MM.1S (cell line): ENCODE measurements around the gene DCAF6.
"Not testable (repeated sequence)": the region's sequence is repeated elsewhere in the genome, so short reads cannot be mapped to it uniquely, and the experiment has no call there.

Source experiments
- DNase-seq: peaks from one replicate; pipeline ENCODE4 v3.0.0-alpha.2; 2015
- H2AFZ ChIP-seq: fragments of 300-600 bp; sonication (generic); 2 replicates; pipeline ENCODE4 v1.6.0; 2016; ENCODE audit warnings: antibody characterized with exemption, low read length
- H3F3A ChIP-seq: fragments of 300-600 bp; sonication (generic); 2 replicates; pipeline ENCODE4 v1.6.1; 2016; ENCODE audit warnings: mild to moderate bottlenecking, antibody characterized with exemption, low read length, moderate library complexity, mixed read lengths; ENCODE audit not compliant: insufficient read depth
- H3K27ac ChIP-seq: fragments of 300-600 bp; sonication (generic); 2 replicates; pipeline ENCODE4 v1.5.1; 2016; ENCODE audit warnings: mild to moderate bottlenecking, low read length
- H3K27me3 ChIP-seq: fragments of 300-600 bp; sonication (generic); replicated peaks from 2 replicates; pipeline ENCODE4 v1.6.0; 2016; ENCODE audit warnings: low read length; ENCODE audit not compliant: insufficient read depth
- H3K36me3 ChIP-seq: fragments of 300-600 bp; sonication (generic); replicated peaks from 2 replicates; pipeline ENCODE4 v1.6.1; 2016; ENCODE audit warnings: mild to moderate bottlenecking, low read length, mixed read lengths; ENCODE audit not compliant: insufficient read depth
- H3K4me1 ChIP-seq: fragments of 300-600 bp; sonication (generic); 2 replicates; pipeline ENCODE4 v1.6.1; 2016; ENCODE audit warnings: low read length, mixed read lengths
- H3K4me2 ChIP-seq: fragments of 300-600 bp; sonication (generic); 2 replicates; pipeline ENCODE4 v1.6.0; 2016; ENCODE audit warnings: low read depth, low read length
- H3K4me3 ChIP-seq: fragments of 300-600 bp; sonication (generic); 2 replicates; pipeline ENCODE4 v1.5.1; 2016; ENCODE audit warnings: low read length, mixed read lengths
- H3K79me2 ChIP-seq: fragments of 300-600 bp; sonication (generic); 2 replicates; pipeline ENCODE4 v1.6.1; 2016; ENCODE audit warnings: mixed run types, low read length, mixed read lengths
- H3K9ac ChIP-seq: fragments of 300-600 bp; sonication (generic); 2 replicates; pipeline ENCODE4 v1.6.1; 2016; ENCODE audit warnings: low read length, mixed read lengths
- H3K9me2 ChIP-seq: fragments of 300-600 bp; sonication (generic); replicated peaks from 2 replicates; pipeline ENCODE4 v1.6.1; 2016; ENCODE audit warnings: mild to moderate bottlenecking, low read length, mixed read lengths; ENCODE audit not compliant: insufficient read depth
- H3K9me3 ChIP-seq: fragments of 300-600 bp; sonication (generic); replicated peaks from 2 replicates; pipeline ENCODE4 v1.6.1; 2016; ENCODE audit warnings: mild to moderate bottlenecking, low read length, mixed read lengths; ENCODE audit not compliant: insufficient read depth
- H4K20me1 ChIP-seq: fragments of 300-600 bp; sonication (generic); 2 replicates; pipeline ENCODE4 v1.6.1; 2016; ENCODE audit warnings: mild to moderate bottlenecking, low read length, moderate library complexity, mixed read lengths; ENCODE audit not compliant: insufficient read depth
- EZH2 ChIP-seq: fragments of 300-600 bp; sonication (generic); optimal IDR thresholded peaks from 2 replicates; pipeline ENCODE3; 2017; ENCODE audit warnings: low read depth, mild to moderate bottlenecking, antibody characterized with exemption, low read length, mixed read lengths
- EZH2phosphoT487 ChIP-seq: fragments of 300-600 bp; sonication (generic); IDR thresholded peaks from 2 replicates; pipeline ENCODE4 v1.6.1; 2018; ENCODE audit warnings: antibody characterized with exemption, low read length
- TF ChIP-seq, protein P1 (sequence below): fragments of 300-600 bp; sonication (generic); IDR thresholded peaks from 2 replicates; pipeline ENCODE4 v1.5.1; 2016; ENCODE audit warnings: antibody characterized with exemption, low read length, mixed read lengths

DCAF6 gene, protein sequence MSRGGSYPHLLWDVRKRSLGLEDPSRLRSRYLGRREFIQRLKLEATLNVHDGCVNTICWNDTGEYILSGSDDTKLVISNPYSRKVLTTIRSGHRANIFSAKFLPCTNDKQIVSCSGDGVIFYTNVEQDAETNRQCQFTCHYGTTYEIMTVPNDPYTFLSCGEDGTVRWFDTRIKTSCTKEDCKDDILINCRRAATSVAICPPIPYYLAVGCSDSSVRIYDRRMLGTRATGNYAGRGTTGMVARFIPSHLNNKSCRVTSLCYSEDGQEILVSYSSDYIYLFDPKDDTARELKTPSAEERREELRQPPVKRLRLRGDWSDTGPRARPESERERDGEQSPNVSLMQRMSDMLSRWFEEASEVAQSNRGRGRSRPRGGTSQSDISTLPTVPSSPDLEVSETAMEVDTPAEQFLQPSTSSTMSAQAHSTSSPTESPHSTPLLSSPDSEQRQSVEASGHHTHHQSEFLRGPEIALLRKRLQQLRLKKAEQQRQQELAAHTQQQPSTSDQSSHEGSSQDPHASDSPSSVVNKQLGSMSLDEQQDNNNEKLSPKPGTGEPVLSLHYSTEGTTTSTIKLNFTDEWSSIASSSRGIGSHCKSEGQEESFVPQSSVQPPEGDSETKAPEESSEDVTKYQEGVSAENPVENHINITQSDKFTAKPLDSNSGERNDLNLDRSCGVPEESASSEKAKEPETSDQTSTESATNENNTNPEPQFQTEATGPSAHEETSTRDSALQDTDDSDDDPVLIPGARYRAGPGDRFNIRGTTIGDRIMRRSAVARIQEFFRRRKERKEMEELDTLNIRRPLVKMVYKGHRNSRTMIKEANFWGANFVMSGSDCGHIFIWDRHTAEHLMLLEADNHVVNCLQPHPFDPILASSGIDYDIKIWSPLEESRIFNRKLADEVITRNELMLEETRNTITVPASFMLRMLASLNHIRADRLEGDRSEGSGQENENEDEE

DNA sequence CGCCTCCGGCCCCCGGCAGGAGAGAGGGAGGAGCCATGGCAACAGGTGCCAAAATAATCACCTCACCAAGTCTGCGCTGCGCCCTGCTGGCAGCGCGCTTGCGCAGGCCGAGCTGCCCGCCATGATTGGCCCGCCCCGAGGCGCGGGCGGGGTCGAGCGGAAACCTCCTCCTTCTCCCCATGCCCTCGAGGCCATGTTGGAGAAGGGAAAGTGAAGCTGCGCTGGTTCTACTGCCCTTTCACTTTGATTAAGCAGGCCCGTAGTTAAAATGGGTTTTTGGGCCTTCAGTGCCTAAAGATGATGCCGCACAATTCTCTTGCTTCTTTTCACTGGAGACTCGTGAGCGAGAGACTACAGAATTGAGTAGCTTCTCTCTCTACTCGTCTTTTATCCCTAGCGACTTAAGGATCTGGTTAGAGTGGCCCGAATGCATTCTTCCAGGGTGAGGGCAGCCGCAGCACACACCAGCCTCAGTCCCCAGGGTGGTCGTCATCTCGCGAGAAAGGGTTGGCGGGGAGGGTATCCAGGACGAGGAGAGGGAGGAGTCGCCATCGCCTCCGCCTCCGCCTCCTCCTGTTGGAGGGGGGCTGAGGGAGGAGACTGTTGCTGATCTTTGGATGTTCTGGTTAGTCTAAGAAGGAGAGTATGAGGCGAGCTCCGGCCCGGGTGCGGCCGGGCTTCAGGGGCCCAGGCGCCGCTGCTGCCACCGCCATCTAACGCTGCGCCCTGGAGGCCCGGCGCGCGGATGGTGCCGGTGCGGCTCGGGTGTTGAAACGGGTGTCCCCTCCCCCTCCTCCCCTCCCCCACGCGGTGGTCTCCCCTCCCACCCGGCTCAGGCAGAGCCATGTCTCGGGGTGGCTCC lies at the start of gene DCAF6:
Gene DCAF6, plus strand, starts transcription at position 616 of the 862 bp plus-strand sequence. Its CDS starts 229 bp downstream, at position 845.
- Histone ChIP-seq H3K4me3 (peak within 1 kb of the TSS; percentile 82), H4K20me1 (no peaks in the 10 kb centered on the region), H3K36me3 (no peaks in the 10 kb centered on the region), H3K27ac (peak within 1 kb of the TSS; percentile 93), H3K4me1 (peaks cover 15% of the 10 kb centered on the region), H3K4me2 (peak within 1 kb of the TSS; percentile 70), H3K9me2 (no peaks in the 10 kb centered on the region), H3K9me3 (no peaks in the 10 kb centered on the region), H3K27me3 (no peaks in the 10 kb centered on the region), H3K9ac (peak within 1 kb of the TSS; percentile 91), H3K79me2 (peaks cover 86% of the 10 kb centered on the region), H3F3A (peaks cover 26% of the 10 kb centered on the region), H2AFZ (peak within 1 kb of the TSS; percentile 83)
- no peak for TF ChIP-seq EZH2phosphoT487
- no peak for TF ChIP-seq EZH2
- TF ChIP-seq, protein P1, sequence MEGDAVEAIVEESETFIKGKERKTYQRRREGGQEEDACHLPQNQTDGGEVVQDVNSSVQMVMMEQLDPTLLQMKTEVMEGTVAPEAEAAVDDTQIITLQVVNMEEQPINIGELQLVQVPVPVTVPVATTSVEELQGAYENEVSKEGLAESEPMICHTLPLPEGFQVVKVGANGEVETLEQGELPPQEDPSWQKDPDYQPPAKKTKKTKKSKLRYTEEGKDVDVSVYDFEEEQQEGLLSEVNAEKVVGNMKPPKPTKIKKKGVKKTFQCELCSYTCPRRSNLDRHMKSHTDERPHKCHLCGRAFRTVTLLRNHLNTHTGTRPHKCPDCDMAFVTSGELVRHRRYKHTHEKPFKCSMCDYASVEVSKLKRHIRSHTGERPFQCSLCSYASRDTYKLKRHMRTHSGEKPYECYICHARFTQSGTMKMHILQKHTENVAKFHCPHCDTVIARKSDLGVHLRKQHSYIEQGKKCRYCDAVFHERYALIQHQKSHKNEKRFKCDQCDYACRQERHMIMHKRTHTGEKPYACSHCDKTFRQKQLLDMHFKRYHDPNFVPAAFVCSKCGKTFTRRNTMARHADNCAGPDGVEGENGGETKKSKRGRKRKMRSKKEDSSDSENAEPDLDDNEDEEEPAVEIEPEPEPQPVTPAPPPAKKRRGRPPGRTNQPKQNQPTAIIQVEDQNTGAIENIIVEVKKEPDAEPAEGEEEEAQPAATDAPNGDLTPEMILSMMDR, result no peak
- DNase-seq, result peak; percentile 100

DNA sequence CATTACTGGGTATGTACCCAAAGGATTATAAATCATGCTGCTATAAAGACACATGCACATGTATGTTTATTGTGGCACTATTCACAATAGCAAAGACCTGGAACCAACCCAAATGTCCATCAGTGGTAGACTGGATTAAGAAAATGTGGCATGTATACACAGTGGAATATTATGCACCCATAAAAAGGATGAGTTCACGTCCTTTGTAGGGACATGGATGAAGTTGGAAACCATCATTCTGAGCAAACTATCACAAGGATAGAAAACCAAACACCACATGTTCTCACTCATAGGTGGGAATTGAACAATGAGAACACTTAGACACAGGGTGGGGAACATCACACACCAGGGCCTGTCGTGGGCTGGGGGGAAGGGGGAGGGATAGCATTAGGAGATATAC lies 49.3 kb upstream of the DCAF6 start:
- H3K4me2 ChIP-seq, H3F3A ChIP-seq, H3K79me2 ChIP-seq, H2AFZ ChIP-seq, H3K27ac ChIP-seq, H3K9me2 ChIP-seq, H3K27me3 ChIP-seq, H3K9me3 ChIP-seq, H3K9ac ChIP-seq, H3K36me3 ChIP-seq, H3K4me1 ChIP-seq, DNase-seq, H3K4me3 ChIP-seq, H4K20me1 ChIP-seq: not testable (repeated sequence)

DNA sequence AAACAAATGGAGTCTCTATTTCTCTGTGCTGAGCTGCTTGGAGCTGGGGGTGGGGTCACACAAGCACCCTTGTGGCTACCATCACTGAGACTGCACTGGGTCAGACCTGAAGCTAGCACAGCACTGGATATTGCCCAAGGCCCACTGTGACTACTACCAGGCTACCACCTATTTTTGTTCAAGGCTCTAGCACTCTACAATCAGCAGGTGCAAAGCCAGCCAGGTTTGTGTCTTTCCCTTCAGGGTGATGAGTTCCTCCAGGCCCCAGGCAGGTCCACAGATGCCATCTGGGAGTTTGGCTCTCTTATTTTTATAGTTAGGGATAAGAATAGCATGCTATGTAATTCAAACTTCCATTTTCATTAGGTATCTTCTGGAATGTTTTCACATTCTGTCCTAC lies 46.1 kb upstream of the DCAF6 start:
- no peak overlapping the region for H3K9ac ChIP-seq
- no peaks in the 10 kb centered on the region for H3K36me3 ChIP-seq
- H3F3A ChIP-seq, result no peaks in the 10 kb centered on the region
- no peaks in the 10 kb centered on the region for H3K4me1 ChIP-seq
- no peak for DNase-seq
- H3K4me2 ChIP-seq, result no peak overlapping the region
- no peaks in the 10 kb centered on the region for H3K27me3 ChIP-seq
- H4K20me1 ChIP-seq, result no peaks in the 10 kb centered on the region
- no peaks in the 10 kb centered on the region for H3K79me2 ChIP-seq
- H3K4me3 ChIP-seq, result no peak overlapping the region
- H3K9me3 ChIP-seq, result no peaks in the 10 kb centered on the region
- no peak overlapping the region for H2AFZ ChIP-seq
- TF ChIP-seq, protein P1, result no peak
- TF ChIP-seq EZH2, result no peak
- TF ChIP-seq EZH2phosphoT487, result no peak
- H3K9me2 ChIP-seq, result no peaks in the 10 kb centered on the region
- H3K27ac ChIP-seq, result no peak overlapping the region
